ENCODE measurements around the gene RILPL2.
"Not testable (repeated sequence)": the region's sequence is repeated elsewhere in the genome, so short reads cannot be mapped to it uniquely, and the experiment has no call there.

The RILPL2 gene

GRCh38 chr12:123449249-123449733 is 12.8 kb upstream of the RILPL2 start:
- DNase-seq: no peak

GRCh38 chr12:123446333-123446713 is 9.8 kb upstream of the RILPL2 start:
- DNase-seq: no peak

GRCh38 chr12:123445388-123446332 is 9.2 kb upstream of the RILPL2 start:
- peak; percentile 56 for DNase-seq

GRCh38 chr12:123444092-123445026 is 7.9 kb upstream of the RILPL2 start:
- no peak for DNase-seq

- no peak for DNase-seq
These were observed 6.3 kb upstream of the RILPL2 start for GRCh38 chr12:123442774-123443173.

- no peak for DNase-seq
These were observed 5.2 kb upstream of the RILPL2 start for GRCh38 chr12:123441523-123442164.

GRCh38 chr12:123435636-123436016 is 858 bp downstream of the RILPL2 start:
- no peak for DNase-seq

- no peak for DNase-seq
These were observed 2.9 kb downstream of the RILPL2 start for GRCh38 chr12:123433615-123434014.

GRCh38 chr12:123431951-123432817 is 4.3 kb downstream of the RILPL2 start:
- not testable (repeated sequence) for DNase-seq

GRCh38 chr12:123429101-123429500 is 7.4 kb downstream of the RILPL2 start:
- not testable (repeated sequence) for DNase-seq

GRCh38 chr12:123428591-123428990 is 7.9 kb downstream of the RILPL2 start:
- DNase-seq: no peak

GRCh38 chr12:123427036-123427769 is 9.3 kb downstream of the RILPL2 start:
- no peak for DNase-seq

- no peak for DNase-seq
These were observed 15.2 kb downstream of the RILPL2 start for GRCh38 chr12:123421314-123421713.

- DNase-seq: no peak
These were observed 26.5 kb downstream of the RILPL2 start for GRCh38 chr12:123410041-123410412.

GRCh38 chr12:123409284-123410040 is 27.0 kb downstream of the RILPL2 start:
- not testable (repeated sequence) for DNase-seq

- not testable (repeated sequence) for DNase-seq
These were observed 27.9 kb downstream of the RILPL2 start for GRCh38 chr12:123408619-123409018.

- DNase-seq: not testable (repeated sequence)
These were observed 28.6 kb downstream of the RILPL2 start for GRCh38 chr12:123407934-123408333.

GRCh38 chr12:123407269-123407668 is 29.2 kb downstream of the RILPL2 start:
- not testable (repeated sequence) for DNase-seq

GRCh38 chr12:123404581-123404980 is 31.9 kb downstream of the RILPL2 start:
- DNase-seq: no peak
